ENCODE results near the gene CLEC12A. TPM values are rescaled to one million over a fixed set of nuclear protein-coding genes. Genes with fewer than 3 reads are reported as not detected.

Gene CLEC12A
- total RNA-seq, 1 experiment from 2014 or later = not detected

- Histone ChIP-seq H3K9me2 (replicated peaks; ENCODE audit: low read length) (no peaks in the 10 kb centered on the region), H2AFZ (ENCODE audit: low read length) (no peak within 1 kb of the TSS), H3K27ac (ENCODE audit: low read length) (no peak within 1 kb of the TSS), H3K79me2 (ENCODE audit: low read length) (no peaks in the 10 kb centered on the region), H3K9ac (ENCODE audit: low read length) (no peak within 1 kb of the TSS), H3K9me3 (ENCODE audit: low read length) (no peaks in the 10 kb centered on the region), H4K20me1 (ENCODE audit: low read length) (no peaks in the 10 kb centered on the region), H3K27me3 (ENCODE audit: low read length) (peaks cover 25% of the 10 kb centered on the region), H3F3A (ENCODE audit: low read length, unreplicated experiment) (no peaks in the 10 kb centered on the region), H3K4me2 (ENCODE audit: low read length) (no peak within 1 kb of the TSS), H3K4me3 (ENCODE audit: low read length) (no peak within 1 kb of the TSS), H3K4me1 (ENCODE audit: insufficient read depth, low read length) (no peaks in the 10 kb centered on the region), H3K36me3 (ENCODE audit: low read depth, low read length) (no peaks in the 10 kb centered on the region)
- ATAC-seq (no peak), DNase-seq (no peak)
- ChIA-PET CTCF (no interaction called here), POLR2A (ENCODE audit: unreplicated experiment) (no interaction called here)
- TF ChIP-seq EZH2phosphoT487 (IDR thresholded peaks at IDR 0.05; ENCODE audit: borderline replicate concordance, low read length) (no peak), EZH2 (IDR thresholded peaks at IDR 0.05; ENCODE audit: low read length, unreplicated experiment) (no peak)
- TF ChIP-seq, protein P1, sequence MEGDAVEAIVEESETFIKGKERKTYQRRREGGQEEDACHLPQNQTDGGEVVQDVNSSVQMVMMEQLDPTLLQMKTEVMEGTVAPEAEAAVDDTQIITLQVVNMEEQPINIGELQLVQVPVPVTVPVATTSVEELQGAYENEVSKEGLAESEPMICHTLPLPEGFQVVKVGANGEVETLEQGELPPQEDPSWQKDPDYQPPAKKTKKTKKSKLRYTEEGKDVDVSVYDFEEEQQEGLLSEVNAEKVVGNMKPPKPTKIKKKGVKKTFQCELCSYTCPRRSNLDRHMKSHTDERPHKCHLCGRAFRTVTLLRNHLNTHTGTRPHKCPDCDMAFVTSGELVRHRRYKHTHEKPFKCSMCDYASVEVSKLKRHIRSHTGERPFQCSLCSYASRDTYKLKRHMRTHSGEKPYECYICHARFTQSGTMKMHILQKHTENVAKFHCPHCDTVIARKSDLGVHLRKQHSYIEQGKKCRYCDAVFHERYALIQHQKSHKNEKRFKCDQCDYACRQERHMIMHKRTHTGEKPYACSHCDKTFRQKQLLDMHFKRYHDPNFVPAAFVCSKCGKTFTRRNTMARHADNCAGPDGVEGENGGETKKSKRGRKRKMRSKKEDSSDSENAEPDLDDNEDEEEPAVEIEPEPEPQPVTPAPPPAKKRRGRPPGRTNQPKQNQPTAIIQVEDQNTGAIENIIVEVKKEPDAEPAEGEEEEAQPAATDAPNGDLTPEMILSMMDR (conservative IDR thresholded peaks at IDR 0.05; ENCODE audit: low read depth, low read length) = no peak
- BruUV-seq (replicated peaks) = no TSS peak
- intact Hi-C loops (cut with micrococcal nuclease) = no loop called here
These were observed 27.8 kb downstream of the CLEC12A start, which contains the start of gene CLEC1B for GRCh38 chr12:9999016-9999415. Gene CLEC1B, minus strand, starts transcription at chr12:9999121. Its CDS starts 21 bp downstream, at chr12:9999100.

- ATAC-seq = no peak
- no TSS peak for BruUV-seq (replicated peaks)
- no peak overlapping the region for H2AFZ ChIP-seq (ENCODE audit: low read length)
These were observed 30.1 kb downstream of the CLEC12A start for GRCh38 chr12:10001171-10001776.

More at GRCh38 chr12:10001171-10001776, 30.1 kb downstream of the CLEC12A start:
- Histone ChIP-seq H3K9ac (ENCODE audit: low read length) (no peak overlapping the region), H3K27ac (ENCODE audit: low read length) (no peak overlapping the region), H3K79me2 (ENCODE audit: low read length) (no peaks in the 10 kb centered on the region), H3K4me1 (ENCODE audit: insufficient read depth, low read length) (no peaks in the 10 kb centered on the region), H3K4me3 (ENCODE audit: low read length) (no peak overlapping the region), H3K4me2 (ENCODE audit: low read length) (no peak overlapping the region), H3K36me3 (ENCODE audit: low read depth, low read length) (no peaks in the 10 kb centered on the region), H3K27me3 (ENCODE audit: low read length) (peaks cover 24% of the 10 kb centered on the region), H4K20me1 (ENCODE audit: low read length) (no peaks in the 10 kb centered on the region), H3K9me3 (ENCODE audit: low read length) (no peaks in the 10 kb centered on the region), H3F3A (ENCODE audit: low read length, unreplicated experiment) (no peaks in the 10 kb centered on the region), H3K9me2 (replicated peaks; ENCODE audit: low read length) (no peaks in the 10 kb centered on the region)
- TF ChIP-seq EZH2phosphoT487 (IDR thresholded peaks at IDR 0.05; ENCODE audit: borderline replicate concordance, low read length) = no peak
- no peak for TF ChIP-seq EZH2 (IDR thresholded peaks at IDR 0.05; ENCODE audit: low read length, unreplicated experiment)
- TF ChIP-seq, protein P1 (conservative IDR thresholded peaks at IDR 0.05; ENCODE audit: low read depth, low read length) = no peak
- intact Hi-C loops (cut with micrococcal nuclease) = loop anchor here (10.0 kb wide), 1 partner anchor 56 kb away; no protein-coding TSS in a partner anchor
- no peak for DNase-seq
- ChIA-PET CTCF (no interaction called here), POLR2A (ENCODE audit: unreplicated experiment) (interaction anchor here (0.6 kb wide), 1 partner anchor 245 kb away, joined by 12 read pairs; no protein-coding TSS in a partner anchor)

Measured in PC-3 (cell line).